ENCODE measurements around the gene INA. TPM values are rescaled to one million over a fixed set of nuclear protein-coding genes. Genes with fewer than 3 reads are reported as not detected.

INA gene
- total RNA-seq, 1 experiment from 2014 or later, result 0.08 TPM

DNA sequence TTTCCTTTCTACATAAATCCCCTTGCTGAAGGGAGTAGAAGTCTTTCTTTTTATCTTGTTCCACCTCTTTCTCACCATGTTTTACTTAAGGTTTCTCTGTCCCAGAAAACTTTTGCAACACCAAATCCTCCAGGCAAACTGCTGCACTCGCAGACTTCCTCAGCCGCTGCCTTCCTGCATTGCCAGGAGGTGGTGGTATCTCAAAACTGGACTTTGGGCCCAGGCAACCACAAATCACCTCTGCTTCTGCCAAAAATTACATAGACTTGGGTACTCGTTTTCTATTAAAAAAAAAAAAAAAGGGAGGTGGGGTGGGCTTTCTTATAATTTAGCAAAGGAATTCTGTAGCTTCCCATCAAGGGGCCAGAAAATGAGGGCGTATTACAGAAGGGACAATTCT is 14.7 kb downstream of the INA start:
- DNase-seq (ENCODE audit: low read depth, low spot score) (no peak), ATAC-seq (no peak)
- in situ Hi-C loops (cut with HindIII; ENCODE audit: low pct_unique_long_range_greater_than_20kb, low sequenced_read_pairs), result no loop called here
- TF ChIP-seq POLR2AphosphoS5 (IDR thresholded peaks at IDR 0.05; ENCODE audit: low read depth, low read length) (no peak), TCF7L2 (IDR thresholded peaks at IDR 0.05; ENCODE audit: low read depth, low read length) (no peak), SIN3A (IDR thresholded peaks at IDR 0.05; ENCODE audit: borderline replicate concordance, insufficient read depth, low read depth, low read length) (no peak)
- TF ChIP-seq, protein P1, sequence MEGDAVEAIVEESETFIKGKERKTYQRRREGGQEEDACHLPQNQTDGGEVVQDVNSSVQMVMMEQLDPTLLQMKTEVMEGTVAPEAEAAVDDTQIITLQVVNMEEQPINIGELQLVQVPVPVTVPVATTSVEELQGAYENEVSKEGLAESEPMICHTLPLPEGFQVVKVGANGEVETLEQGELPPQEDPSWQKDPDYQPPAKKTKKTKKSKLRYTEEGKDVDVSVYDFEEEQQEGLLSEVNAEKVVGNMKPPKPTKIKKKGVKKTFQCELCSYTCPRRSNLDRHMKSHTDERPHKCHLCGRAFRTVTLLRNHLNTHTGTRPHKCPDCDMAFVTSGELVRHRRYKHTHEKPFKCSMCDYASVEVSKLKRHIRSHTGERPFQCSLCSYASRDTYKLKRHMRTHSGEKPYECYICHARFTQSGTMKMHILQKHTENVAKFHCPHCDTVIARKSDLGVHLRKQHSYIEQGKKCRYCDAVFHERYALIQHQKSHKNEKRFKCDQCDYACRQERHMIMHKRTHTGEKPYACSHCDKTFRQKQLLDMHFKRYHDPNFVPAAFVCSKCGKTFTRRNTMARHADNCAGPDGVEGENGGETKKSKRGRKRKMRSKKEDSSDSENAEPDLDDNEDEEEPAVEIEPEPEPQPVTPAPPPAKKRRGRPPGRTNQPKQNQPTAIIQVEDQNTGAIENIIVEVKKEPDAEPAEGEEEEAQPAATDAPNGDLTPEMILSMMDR (IDR thresholded peaks at IDR 0.05), result no peak
- TF ChIP-seq, protein P2, sequence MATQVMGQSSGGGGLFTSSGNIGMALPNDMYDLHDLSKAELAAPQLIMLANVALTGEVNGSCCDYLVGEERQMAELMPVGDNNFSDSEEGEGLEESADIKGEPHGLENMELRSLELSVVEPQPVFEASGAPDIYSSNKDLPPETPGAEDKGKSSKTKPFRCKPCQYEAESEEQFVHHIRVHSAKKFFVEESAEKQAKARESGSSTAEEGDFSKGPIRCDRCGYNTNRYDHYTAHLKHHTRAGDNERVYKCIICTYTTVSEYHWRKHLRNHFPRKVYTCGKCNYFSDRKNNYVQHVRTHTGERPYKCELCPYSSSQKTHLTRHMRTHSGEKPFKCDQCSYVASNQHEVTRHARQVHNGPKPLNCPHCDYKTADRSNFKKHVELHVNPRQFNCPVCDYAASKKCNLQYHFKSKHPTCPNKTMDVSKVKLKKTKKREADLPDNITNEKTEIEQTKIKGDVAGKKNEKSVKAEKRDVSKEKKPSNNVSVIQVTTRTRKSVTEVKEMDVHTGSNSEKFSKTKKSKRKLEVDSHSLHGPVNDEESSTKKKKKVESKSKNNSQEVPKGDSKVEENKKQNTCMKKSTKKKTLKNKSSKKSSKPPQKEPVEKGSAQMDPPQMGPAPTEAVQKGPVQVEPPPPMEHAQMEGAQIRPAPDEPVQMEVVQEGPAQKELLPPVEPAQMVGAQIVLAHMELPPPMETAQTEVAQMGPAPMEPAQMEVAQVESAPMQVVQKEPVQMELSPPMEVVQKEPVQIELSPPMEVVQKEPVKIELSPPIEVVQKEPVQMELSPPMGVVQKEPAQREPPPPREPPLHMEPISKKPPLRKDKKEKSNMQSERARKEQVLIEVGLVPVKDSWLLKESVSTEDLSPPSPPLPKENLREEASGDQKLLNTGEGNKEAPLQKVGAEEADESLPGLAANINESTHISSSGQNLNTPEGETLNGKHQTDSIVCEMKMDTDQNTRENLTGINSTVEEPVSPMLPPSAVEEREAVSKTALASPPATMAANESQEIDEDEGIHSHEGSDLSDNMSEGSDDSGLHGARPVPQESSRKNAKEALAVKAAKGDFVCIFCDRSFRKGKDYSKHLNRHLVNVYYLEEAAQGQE (IDR thresholded peaks at IDR 0.05; ENCODE audit: insufficient read depth in 1 of 2, low read depth in 2 of 2, low read length in 1 of 2), result no peak
- intact Hi-C loops (cut with micrococcal nuclease; ENCODE audit: unreplicated experiment), result no loop called here
- Histone ChIP-seq H3K4me3 (ENCODE audit: low read depth in 2 of 2, low read length in 2 of 2) (no peak overlapping the region), H3K27ac (ENCODE audit: low read length) (no peak overlapping the region), H3K27me3 (ENCODE audit: control insufficient read depth, insufficient read depth, low read length) (peaks cover 15% of the 10 kb centered on the region), H3K4me1 (ENCODE audit: control insufficient read depth, insufficient read depth, low read length) (no peaks in the 10 kb centered on the region), H3K9me3 (ENCODE audit: control insufficient read depth, insufficient read depth, low read depth, low read length) (no peaks in the 10 kb centered on the region), H3K36me3 (ENCODE audit: control insufficient read depth, insufficient read depth, low read length) (no peaks in the 10 kb centered on the region)
- no TSS peak for BruUV-seq (replicated peaks)
- CTCF ChIA-PET, result no interaction called here
- POLR2A ChIA-PET, result no interaction called here

DNA sequence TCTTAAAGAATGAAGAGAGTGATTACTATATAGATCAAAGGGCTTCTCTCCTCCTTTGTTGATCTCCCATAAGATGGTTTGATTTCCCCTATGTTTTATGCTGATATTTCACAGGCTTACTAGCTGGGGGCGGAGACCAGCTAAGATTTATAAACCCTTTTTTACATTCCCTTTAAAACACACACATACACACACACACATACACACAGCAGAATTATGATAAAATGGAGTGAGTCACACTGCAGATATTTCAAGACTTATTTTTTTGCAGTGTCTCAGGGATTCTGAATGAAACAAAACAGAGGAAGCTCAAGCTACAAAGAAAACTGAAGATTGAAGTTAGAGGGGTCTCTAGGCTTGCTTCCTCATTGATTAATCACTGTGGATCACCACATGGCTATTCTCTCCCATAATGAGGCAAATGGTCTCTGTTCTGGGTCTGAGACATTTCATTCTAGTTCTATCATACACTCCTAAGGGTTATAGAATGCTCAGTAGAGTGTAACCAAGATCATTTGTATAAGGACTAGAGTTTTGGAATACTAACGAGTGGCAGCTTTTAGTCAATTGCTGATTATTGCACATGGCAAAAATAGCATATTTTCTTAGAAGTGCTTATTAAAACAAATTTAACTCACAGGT is 18.6 kb downstream of the INA start:
- in situ Hi-C loops (cut with HindIII; ENCODE audit: low pct_unique_long_range_greater_than_20kb, low sequenced_read_pairs), result no loop called here
- H3K4me3 ChIP-seq (ENCODE audit: low read depth in 2 of 2, low read length in 2 of 2), result no peak overlapping the region
- BruUV-seq (replicated peaks), result no TSS peak
- TF ChIP-seq, protein P2 (IDR thresholded peaks at IDR 0.05; ENCODE audit: insufficient read depth in 1 of 2, low read depth in 2 of 2, low read length in 1 of 2), result no peak
- no peak for TF ChIP-seq SIN3A (IDR thresholded peaks at IDR 0.05; ENCODE audit: borderline replicate concordance, insufficient read depth, low read depth, low read length)
- TF ChIP-seq POLR2AphosphoS5 (IDR thresholded peaks at IDR 0.05; ENCODE audit: low read depth, low read length), result no peak
- TF ChIP-seq, protein P1 (IDR thresholded peaks at IDR 0.05), result no peak
- no peak for TF ChIP-seq TCF7L2 (IDR thresholded peaks at IDR 0.05; ENCODE audit: low read depth, low read length)
- H3K27ac ChIP-seq (ENCODE audit: low read length), result no peak overlapping the region
- no peaks in the 10 kb centered on the region; the same call in 1 of the 2 replicates for H3K27me3 ChIP-seq (ENCODE audit: control insufficient read depth, insufficient read depth, low read length)
- H3K9me3 ChIP-seq (ENCODE audit: control insufficient read depth, insufficient read depth, low read depth, low read length), result no peaks in the 10 kb centered on the region
- H3K4me1 ChIP-seq (ENCODE audit: control insufficient read depth, insufficient read depth, low read length), result no peaks in the 10 kb centered on the region
- intact Hi-C loops (cut with micrococcal nuclease; ENCODE audit: unreplicated experiment), result no loop called here
- POLR2A ChIA-PET, result no interaction called here
- no peak for DNase-seq (ENCODE audit: low read depth, low spot score)
- no peak for ATAC-seq
- CTCF ChIA-PET, result interaction anchor here (0.6 kb wide), 1 partner anchor 390 kb away, joined by 5 read pairs; no protein-coding TSS in a partner anchor
- H3K36me3 ChIP-seq (ENCODE audit: control insufficient read depth, insufficient read depth, low read length), result no peaks in the 10 kb centered on the region

Measured in Panc1 (cell line).